HUES6 (cell line): ENCODE results near the gene UMODL1.

Experiments used
- H3K27ac ChIP-seq: 2 replicates; pipeline ENCODE4 v1.7.0; 2013; ENCODE audit warnings: low read depth, mild to moderate bottlenecking, low read length, inconsistent platforms
- H3K27me3 ChIP-seq: 2 replicates; pipeline ENCODE4 v1.6.1; 2013; ENCODE audit warnings: low read length; ENCODE audit not compliant: control insufficient read depth, insufficient read depth
- H3K36me3 ChIP-seq: 2 replicates; pipeline ENCODE4 v1.6.1; 2013; ENCODE audit warnings: low read length; ENCODE audit not compliant: control insufficient read depth, insufficient read depth
- H3K4me1 ChIP-seq: 2 replicates; pipeline ENCODE4 v1.6.1; 2013; ENCODE audit warnings: low read length; ENCODE audit not compliant: control insufficient read depth, insufficient read depth
- H3K4me3 ChIP-seq: 2 replicates; pipeline ENCODE4 v1.5.1; 2013; ENCODE audit warnings: low read depth, low read length
- H3K9ac ChIP-seq: one replicate; pipeline ENCODE4 v1.6.1; 2013; ENCODE audit warnings: mild to moderate bottlenecking, low read length
- H3K9me3 ChIP-seq: 2 replicates; pipeline ENCODE4 v1.6.1; 2013; ENCODE audit warnings: low read depth, low read length; ENCODE audit not compliant: control insufficient read depth, insufficient read depth

The UMODL1 gene

DNA sequence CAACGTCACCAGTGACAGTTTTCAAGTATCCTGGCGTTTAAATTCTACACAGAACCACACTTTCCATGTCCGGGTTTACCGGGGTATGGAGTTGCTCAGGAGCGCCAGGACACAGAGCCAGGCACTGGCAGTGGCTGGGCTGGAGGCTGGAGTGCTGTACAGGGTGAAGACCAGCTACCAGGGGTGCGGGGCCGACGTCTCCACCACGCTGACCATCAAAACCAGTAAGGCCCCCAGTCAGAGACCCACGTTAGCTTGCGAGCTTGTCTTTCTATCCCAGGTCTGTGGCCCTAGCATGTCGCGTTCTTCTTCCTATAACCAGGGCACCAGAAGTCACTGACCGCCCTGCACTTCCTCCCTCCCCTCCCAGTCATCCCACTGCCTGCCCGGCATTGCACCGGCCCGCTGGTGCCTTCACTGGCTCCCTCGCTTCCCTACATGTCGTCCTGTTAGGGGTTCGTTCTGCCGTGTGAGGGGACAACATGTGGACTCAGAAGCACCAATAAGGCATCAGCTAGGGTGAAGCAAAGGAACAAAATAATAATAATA lies 27.9 kb downstream of the UMODL1 start:
- Histone ChIP-seq H3K27me3 (no peaks in the 10 kb centered on the region), H3K9me3 (peaks cover 14% of the 10 kb centered on the region), H3K36me3 (no peaks in the 10 kb centered on the region), H3K4me1 (peaks cover 4% of the 10 kb centered on the region; the same call in 1 of the 2 replicates), H3K4me3 (no peak overlapping the region), H3K9ac (no peak overlapping the region), H3K27ac (no peak overlapping the region)

- Histone ChIP-seq H3K9me3 (no peaks in the 10 kb centered on the region), H3K27me3 (no peaks in the 10 kb centered on the region), H3K36me3 (no peaks in the 10 kb centered on the region)
These were observed 30.1 kb downstream of the UMODL1 start for GRCh38 chr21:42101246-42101645.

GRCh38 chr21:42102076-42102475 lies 31.0 kb downstream of the UMODL1 start:
- Histone ChIP-seq H3K9ac (no peak overlapping the region), H3K27ac (no peak overlapping the region), H3K9me3 (no peaks in the 10 kb centered on the region), H3K36me3 (no peaks in the 10 kb centered on the region), H3K4me3 (no peak overlapping the region), H3K27me3 (no peaks in the 10 kb centered on the region), H3K4me1 (peaks cover 4% of the 10 kb centered on the region; the same call in 1 of the 2 replicates)

More at GRCh38 chr21:42101246-42101645, 30.1 kb downstream of the UMODL1 start:
- no peak overlapping the region for H3K4me3 ChIP-seq
- H3K4me1 ChIP-seq = peaks cover 4% of the 10 kb centered on the region; the same call in 1 of the 2 replicates
- H3K27ac ChIP-seq = no peak overlapping the region
- H3K9ac ChIP-seq = no peak overlapping the region

GRCh38 chr21:42102526-42102925 lies 31.4 kb downstream of the UMODL1 start:
- Histone ChIP-seq H3K27ac (no peak overlapping the region), H3K27me3 (no peaks in the 10 kb centered on the region), H3K4me1 (peaks cover 5% of the 10 kb centered on the region), H3K4me3 (no peak overlapping the region), H3K9ac (no peak overlapping the region), H3K9me3 (no peaks in the 10 kb centered on the region), H3K36me3 (no peaks in the 10 kb centered on the region)

GRCh38 chr21:42102991-42103390 lies 31.9 kb downstream of the UMODL1 start:
- no peak overlapping the region for H3K27ac ChIP-seq
- H3K9me3 ChIP-seq = no peaks in the 10 kb centered on the region
- H3K9ac ChIP-seq = no peak overlapping the region
- peaks cover 7% of the 10 kb centered on the region for H3K4me1 ChIP-seq
- H3K36me3 ChIP-seq = no peaks in the 10 kb centered on the region
- no peak overlapping the region for H3K4me3 ChIP-seq
- H3K27me3 ChIP-seq = no peaks in the 10 kb centered on the region

DNA sequence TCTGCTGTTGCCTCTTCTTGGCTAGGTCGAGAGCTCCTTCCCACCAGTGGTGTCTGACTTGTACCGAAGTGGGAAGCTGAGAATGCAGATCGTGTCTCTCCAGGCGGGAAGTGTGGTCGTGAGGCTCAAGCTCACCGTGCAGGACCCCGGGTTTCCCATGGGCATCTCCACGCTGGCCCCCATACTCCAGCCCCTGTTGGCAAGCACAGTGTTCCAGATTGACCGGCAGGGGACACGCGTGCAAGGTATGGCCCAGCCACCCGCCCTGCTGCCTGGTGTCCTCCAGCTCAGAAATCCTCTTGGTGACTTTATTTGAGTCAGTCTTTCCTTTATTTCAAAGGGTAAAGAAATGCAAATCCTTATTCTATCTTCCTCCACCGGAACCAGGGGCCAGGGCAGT lies 32.7 kb downstream of the UMODL1 start:
- Histone ChIP-seq H3K4me3 (no peak overlapping the region), H3K36me3 (no peaks in the 10 kb centered on the region), H3K27ac (no peak overlapping the region), H3K9me3 (no peaks in the 10 kb centered on the region), H3K9ac (no peak overlapping the region), H3K27me3 (no peaks in the 10 kb centered on the region), H3K4me1 (peaks cover 13% of the 10 kb centered on the region)

DNA sequence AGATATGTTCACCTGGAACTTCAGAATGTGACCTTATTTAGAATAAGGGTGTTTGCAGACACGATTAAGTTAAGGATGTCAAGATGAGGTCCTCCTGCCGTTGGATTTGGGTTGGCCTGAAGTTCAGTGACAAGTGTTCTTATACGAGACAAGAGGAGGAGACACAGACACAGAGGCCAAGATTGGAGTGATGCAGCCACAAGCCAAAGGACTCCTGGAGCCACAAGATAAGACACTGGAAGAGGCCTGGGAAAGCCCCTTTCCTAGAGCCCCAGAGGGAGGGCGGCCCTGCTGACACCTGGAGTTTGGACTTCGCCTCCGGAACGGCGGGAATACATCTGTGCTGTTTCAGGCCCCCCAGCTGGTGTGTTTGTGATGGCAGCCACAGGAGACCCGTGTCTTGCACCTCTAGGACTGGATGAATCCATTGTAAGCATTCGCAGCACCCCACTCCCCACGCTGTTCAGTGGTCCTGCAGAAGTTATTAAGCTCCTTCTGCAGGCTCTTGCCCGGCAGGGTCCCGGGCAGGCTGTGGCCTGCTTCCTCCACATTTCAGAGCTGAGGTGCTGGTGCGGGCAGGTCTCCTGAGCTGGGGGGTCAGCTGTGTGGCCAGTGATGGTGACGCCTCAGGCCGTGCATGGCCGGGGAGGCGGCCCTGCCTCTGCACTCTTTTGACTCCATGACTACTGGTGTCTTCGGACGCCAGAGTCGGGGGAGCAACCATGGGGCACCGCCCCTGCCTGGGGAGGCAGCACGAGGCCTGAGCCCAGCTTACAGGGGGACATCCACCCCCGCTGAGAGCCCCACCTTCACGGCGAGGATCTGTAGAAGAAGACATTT lies 34.6 kb downstream of the UMODL1 start:
- H3K4me1 ChIP-seq = peaks cover 13% of the 10 kb centered on the region
- H3K9ac ChIP-seq = no peak overlapping the region
- H3K27ac ChIP-seq = no peak overlapping the region
- no peaks in the 10 kb centered on the region for H3K9me3 ChIP-seq
- H3K36me3 ChIP-seq = no peaks in the 10 kb centered on the region
- H3K27me3 ChIP-seq = no peaks in the 10 kb centered on the region
- H3K4me3 ChIP-seq = no peak overlapping the region

DNA sequence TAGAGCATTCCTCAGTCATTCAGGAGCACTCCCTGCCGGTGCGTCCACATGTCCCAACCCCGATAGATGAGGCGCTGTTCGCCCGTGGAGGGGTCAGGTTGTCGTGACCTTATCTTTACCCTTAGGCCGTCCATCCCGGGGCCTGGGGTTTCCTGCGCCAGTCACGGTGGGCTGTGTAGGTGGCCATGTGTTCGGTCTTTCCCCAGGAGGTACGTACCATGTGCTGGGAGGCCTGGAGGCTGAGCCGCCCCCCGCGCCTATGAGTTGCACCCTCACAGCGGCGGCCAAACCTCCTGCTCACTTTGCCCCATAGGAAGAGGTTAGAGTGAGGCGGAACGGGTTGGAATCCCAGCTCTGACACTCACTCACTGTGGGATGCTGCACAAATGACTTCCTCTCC lies 35.3 kb downstream of the UMODL1 start:
- no peak overlapping the region for H3K4me3 ChIP-seq
- H3K36me3 ChIP-seq = no peaks in the 10 kb centered on the region
- peaks cover 13% of the 10 kb centered on the region for H3K4me1 ChIP-seq
- no peaks in the 10 kb centered on the region for H3K27me3 ChIP-seq
- no peak overlapping the region for H3K27ac ChIP-seq
- H3K9me3 ChIP-seq = no peaks in the 10 kb centered on the region
- H3K9ac ChIP-seq = no peak overlapping the region

- Histone ChIP-seq H3K27me3 (no peaks in the 10 kb centered on the region), H3K9ac (no peak overlapping the region), H3K4me3 (no peak overlapping the region)
These were observed 36.2 kb downstream of the UMODL1 start for GRCh38 chr21:42107177-42107880.

GRCh38 chr21:42107881-42108553 lies 36.9 kb downstream of the UMODL1 start:
- H3K4me3 ChIP-seq = no peak overlapping the region
- no peak overlapping the region for H3K9ac ChIP-seq
- no peak overlapping the region for H3K27ac ChIP-seq
- H3K4me1 ChIP-seq = peaks cover 13% of the 10 kb centered on the region
- H3K36me3 ChIP-seq = no peaks in the 10 kb centered on the region
- no peaks in the 10 kb centered on the region for H3K27me3 ChIP-seq
- H3K9me3 ChIP-seq = no peaks in the 10 kb centered on the region

More at GRCh38 chr21:42107177-42107880, 36.2 kb downstream of the UMODL1 start:
- Histone ChIP-seq H3K4me1 (peaks cover 13% of the 10 kb centered on the region), H3K36me3 (no peaks in the 10 kb centered on the region), H3K9me3 (no peaks in the 10 kb centered on the region), H3K27ac (no peak overlapping the region)
